GM21576 (cell line): ENCODE measurements around the gene MYORG.

Source experiments
- ATAC-seq: cut with Tn5 transposase; IDR thresholded peaks from one replicate; pipeline ENCODE4 v1.9.1; 2021; ENCODE audit warnings: mild to moderate bottlenecking, moderate library complexity; ENCODE audit not compliant: unreplicated experiment

MYORG gene

GRCh38 chr9:34376596-34377403, at the start of gene MYORG:
Gene MYORG, minus strand, starts transcription at chr9:34376898. Its CDS starts 3,955 bp downstream, at chr9:34372943.
- ATAC-seq, result peak; percentile 74

GRCh38 chr9:34419716-34420504, 43.2 kb upstream of the MYORG start:
- ATAC-seq, result no peak

GRCh38 chr9:34417734-34418133, 41.0 kb upstream of the MYORG start:
- ATAC-seq, result no peak

- ATAC-seq, result no peak
These were observed 36.6 kb upstream of the MYORG start for GRCh38 chr9:34413231-34413852.

GRCh38 chr9:34412336-34412735, 35.6 kb upstream of the MYORG start:
- ATAC-seq, result no peak

- no peak for ATAC-seq
These were observed 32.5 kb upstream of the MYORG start for GRCh38 chr9:34409154-34409553.

- no peak for ATAC-seq
These were observed 31.5 kb upstream of the MYORG start for GRCh38 chr9:34408173-34408572.

- ATAC-seq, result no peak
These were observed 29.5 kb upstream of the MYORG start for GRCh38 chr9:34406219-34406618.

GRCh38 chr9:34405719-34406118, 29.0 kb upstream of the MYORG start:
- ATAC-seq, result no peak

- ATAC-seq, result no peak
These were observed 27.1 kb upstream of the MYORG start for GRCh38 chr9:34403554-34404380.

- no peak for ATAC-seq
These were observed 24.2 kb upstream of the MYORG start for GRCh38 chr9:34400686-34401602.

GRCh38 chr9:34400275-34400674, 23.6 kb upstream of the MYORG start:
- ATAC-seq, result no peak

- no peak for ATAC-seq
These were observed 23.0 kb upstream of the MYORG start for GRCh38 chr9:34399729-34400128.

- no peak for ATAC-seq
These were observed 22.2 kb upstream of the MYORG start for GRCh38 chr9:34398875-34399274.

GRCh38 chr9:34396276-34397214, 19.8 kb upstream of the MYORG start:
- no peak for ATAC-seq

GRCh38 chr9:34392511-34392910, 15.8 kb upstream of the MYORG start:
- ATAC-seq, result no peak

- no peak for ATAC-seq
These were observed 10.5 kb upstream of the MYORG start for GRCh38 chr9:34387239-34387638.

- ATAC-seq, result no peak
These were observed 10.0 kb upstream of the MYORG start for GRCh38 chr9:34386656-34387055.
